ENCODE results near the gene NTN1. TPM values are rescaled to one million over a fixed set of nuclear protein-coding genes. Genes with fewer than 3 reads are reported as not detected.

The NTN1 gene
- total RNA-seq, 4 donors from 2014 or later: 3.6 to 20.6 (median 7.2) TPM

DNA sequence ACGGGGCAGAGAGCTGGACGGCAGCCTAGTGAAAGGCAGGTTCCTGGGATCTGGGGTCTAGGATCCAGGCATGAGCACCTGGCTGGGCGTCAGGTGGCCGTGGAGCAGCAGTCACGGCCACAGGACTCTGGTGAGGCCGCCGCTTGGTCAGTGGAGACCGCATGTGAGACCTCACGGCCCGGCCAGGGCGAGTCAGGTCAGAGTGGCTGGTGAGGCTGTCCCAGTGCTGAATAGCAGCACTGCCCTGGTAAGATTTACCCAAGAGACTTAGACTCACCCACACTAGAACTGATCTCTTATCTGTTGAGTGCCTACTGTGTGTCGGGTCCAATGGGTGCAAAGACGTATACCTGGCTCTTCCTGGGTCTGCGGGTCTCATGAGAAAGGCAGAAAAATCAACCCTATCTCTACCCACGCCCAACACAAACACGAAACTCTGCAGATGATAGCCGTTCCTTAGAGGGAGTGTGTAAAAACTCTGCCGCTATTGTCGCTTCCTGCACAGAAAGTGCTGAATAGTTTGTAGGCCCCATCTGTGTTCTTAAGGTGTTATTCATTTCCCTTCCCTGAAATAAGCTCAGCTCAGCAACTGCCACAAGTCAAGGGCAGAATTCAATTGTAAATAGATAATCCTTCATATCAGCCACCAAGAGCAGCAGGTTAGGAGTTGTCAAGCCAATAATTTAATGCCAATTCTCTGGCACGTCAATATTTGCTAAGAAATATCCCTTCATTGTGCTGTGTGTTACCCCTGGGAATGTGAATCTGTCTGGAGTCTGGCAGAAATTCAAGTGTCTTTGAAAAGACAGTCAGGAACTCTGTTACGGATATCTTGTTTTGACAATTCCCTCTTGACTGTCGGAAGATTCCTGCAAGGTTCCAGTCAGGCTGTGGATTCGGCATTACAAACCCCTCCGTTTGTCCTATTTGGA lies 240.0 kb downstream of the NTN1 start:
- Histone ChIP-seq H3K36me3 (no peaks in the 10 kb centered on the region), H3K27me3 (no peaks in the 10 kb centered on the region), H3K9me3 (no peaks in the 10 kb centered on the region), H3K4me3 (peak overlapping the region in 1 of 4 donors; percentile 4), H3K4me1 (peaks cover 10 to 22% (median 11%) of the 10 kb centered on the region in 4 donors), H3K27ac (peak overlapping the region; percentile 47 to 79 (median 60))
- DNase-seq: no peak
- intact Hi-C loops (cut with DNase I; ENCODE audit: low total_unique reads): no loop called here
- in situ Hi-C loops (cut with MboI; ENCODE audit: low pct_ligation_motif_present in 1 of 4, low pct_unique_long_range_greater_than_20kb in 1 of 4, low sequenced_read_pairs in 3 of 4): no loop called here
- TF ChIP-seq POLR2A (IDR thresholded peaks at IDR 0.05): no peak
- no peak for TF ChIP-seq EP300 (IDR thresholded peaks at IDR 0.05; ENCODE audit: low read depth)
- TF ChIP-seq POLR2AphosphoS5 (IDR thresholded peaks at IDR 0.05): no peak
- TF ChIP-seq, protein P1, sequence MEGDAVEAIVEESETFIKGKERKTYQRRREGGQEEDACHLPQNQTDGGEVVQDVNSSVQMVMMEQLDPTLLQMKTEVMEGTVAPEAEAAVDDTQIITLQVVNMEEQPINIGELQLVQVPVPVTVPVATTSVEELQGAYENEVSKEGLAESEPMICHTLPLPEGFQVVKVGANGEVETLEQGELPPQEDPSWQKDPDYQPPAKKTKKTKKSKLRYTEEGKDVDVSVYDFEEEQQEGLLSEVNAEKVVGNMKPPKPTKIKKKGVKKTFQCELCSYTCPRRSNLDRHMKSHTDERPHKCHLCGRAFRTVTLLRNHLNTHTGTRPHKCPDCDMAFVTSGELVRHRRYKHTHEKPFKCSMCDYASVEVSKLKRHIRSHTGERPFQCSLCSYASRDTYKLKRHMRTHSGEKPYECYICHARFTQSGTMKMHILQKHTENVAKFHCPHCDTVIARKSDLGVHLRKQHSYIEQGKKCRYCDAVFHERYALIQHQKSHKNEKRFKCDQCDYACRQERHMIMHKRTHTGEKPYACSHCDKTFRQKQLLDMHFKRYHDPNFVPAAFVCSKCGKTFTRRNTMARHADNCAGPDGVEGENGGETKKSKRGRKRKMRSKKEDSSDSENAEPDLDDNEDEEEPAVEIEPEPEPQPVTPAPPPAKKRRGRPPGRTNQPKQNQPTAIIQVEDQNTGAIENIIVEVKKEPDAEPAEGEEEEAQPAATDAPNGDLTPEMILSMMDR (IDR thresholded peaks at IDR 0.05): no peak
- WGBS, 2 donors (ENCODE audit: low coverage in 1 of 2): 50 to 58% methylated on average over 21 to 24 of the region's 24 CpGs

DNA sequence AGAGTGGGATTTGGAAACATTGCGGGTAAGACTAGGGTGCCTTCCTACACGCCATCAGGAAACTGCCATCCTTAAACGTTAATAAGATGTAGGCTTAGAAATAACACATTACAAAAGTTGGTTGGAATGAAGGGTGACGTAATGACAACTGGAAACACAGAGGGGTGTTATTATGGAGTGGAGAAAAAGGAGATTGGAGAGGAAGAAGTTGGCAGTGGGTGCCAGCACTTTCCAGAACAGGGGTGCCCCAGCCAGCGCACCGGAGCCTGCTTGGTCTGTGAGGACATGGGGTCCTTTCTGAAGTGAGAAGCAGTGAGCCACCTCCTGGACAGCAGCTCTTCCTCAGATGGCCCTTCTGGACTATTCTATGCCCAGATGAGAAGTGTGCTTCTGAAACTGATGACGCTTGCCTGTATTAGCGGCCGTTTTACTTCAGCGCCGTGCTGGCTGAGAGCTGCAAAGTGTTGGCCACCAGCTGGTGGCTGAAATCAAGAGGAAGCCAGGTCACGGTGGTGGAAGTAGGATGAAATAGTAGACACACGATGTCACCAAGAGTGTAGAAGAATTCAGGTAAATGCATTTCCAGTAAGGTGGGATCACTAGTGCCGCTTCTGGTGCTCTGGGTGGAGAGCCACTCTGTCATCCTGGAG lies 244.8 kb downstream of the NTN1 start:
- H3K36me3 ChIP-seq: no peaks in the 10 kb centered on the region
- no peak for TF ChIP-seq EP300 (IDR thresholded peaks at IDR 0.05; ENCODE audit: low read depth)
- TF ChIP-seq, protein P1 (IDR thresholded peaks at IDR 0.05): no peak
- WGBS, 2 donors (ENCODE audit: low coverage in 1 of 2): 89 to 91% methylated on average over 12 to 14 of the region's 14 CpGs
- in situ Hi-C loops (cut with MboI; ENCODE audit: low pct_ligation_motif_present in 1 of 4, low pct_unique_long_range_greater_than_20kb in 1 of 4, low sequenced_read_pairs in 3 of 4) (no loop called here), intact Hi-C loops (cut with DNase I; ENCODE audit: low total_unique reads) (no loop called here)
- no peak for DNase-seq
- no peak overlapping the region for H3K4me3 ChIP-seq
- H3K9me3 ChIP-seq: no peaks in the 10 kb centered on the region
- H3K4me1 ChIP-seq: peaks cover 0 to under 1% (median 0%) of the 10 kb centered on the region in 4 donors
- H3K27me3 ChIP-seq: no peaks in the 10 kb centered on the region
- no peak overlapping the region for H3K27ac ChIP-seq

DNA sequence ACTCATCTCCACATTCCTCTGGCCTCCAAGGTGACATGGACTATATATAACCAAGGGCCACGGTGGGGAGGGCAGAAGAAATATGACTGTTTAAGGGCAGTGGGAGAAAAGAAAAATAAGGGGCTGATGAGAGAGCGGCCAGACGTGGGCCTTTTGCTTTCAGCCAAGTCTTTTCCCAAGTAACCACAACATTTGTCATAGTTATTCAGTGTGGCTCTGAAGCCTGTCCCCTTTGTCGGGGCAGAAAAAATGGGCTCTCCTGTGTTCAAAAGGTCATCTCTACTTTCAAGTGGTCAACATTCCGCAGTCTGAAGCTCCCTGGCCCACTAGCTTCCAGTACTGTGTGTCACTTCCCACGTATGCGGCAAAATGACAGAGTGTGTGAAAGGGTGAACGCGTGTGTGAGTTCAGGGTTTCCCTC lies 245.4 kb downstream of the NTN1 start:
- Histone ChIP-seq H3K27ac (no peak overlapping the region), H3K4me3 (no peak overlapping the region), H3K4me1 (no peaks in the 10 kb centered on the region), H3K9me3 (no peaks in the 10 kb centered on the region), H3K36me3 (no peaks in the 10 kb centered on the region), H3K27me3 (no peaks in the 10 kb centered on the region)
- in situ Hi-C loops (cut with MboI; ENCODE audit: low pct_ligation_motif_present in 1 of 4, low pct_unique_long_range_greater_than_20kb in 1 of 4, low sequenced_read_pairs in 3 of 4): no loop called here
- 72 to 83% methylated on average over 3 to 9 of the region's 9 CpGs for WGBS, 2 donors (ENCODE audit: low coverage in 1 of 2)
- intact Hi-C loops (cut with DNase I; ENCODE audit: low total_unique reads): no loop called here
- no peak for DNase-seq
- TF ChIP-seq, protein P1 (IDR thresholded peaks at IDR 0.05): no peak
- TF ChIP-seq POLR2A (IDR thresholded peaks at IDR 0.05) (no peak), POLR2AphosphoS5 (IDR thresholded peaks at IDR 0.05) (no peak), EP300 (IDR thresholded peaks at IDR 0.05; ENCODE audit: low read depth) (no peak)

DNA sequence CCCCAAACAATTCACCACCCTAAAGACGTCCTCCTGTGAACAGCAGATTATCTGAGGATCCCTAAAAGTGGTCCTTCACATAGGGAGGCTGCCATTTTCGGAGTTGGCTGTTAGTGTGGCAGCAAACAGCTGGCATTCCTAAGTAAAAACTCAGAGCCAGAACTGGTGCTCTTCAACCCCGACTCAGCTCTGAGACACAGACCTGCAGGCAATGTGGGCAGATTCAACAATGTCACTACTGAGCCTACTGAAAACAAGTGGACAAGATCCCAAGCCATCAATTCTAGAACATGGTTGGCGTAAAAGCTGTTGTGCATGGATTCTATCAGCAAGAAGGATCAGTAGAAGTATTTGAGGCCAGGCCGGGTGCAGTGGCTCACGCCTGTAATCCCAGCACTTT lies 247.2 kb downstream of the NTN1 start:
- Histone ChIP-seq H3K9me3 (no peaks in the 10 kb centered on the region), H3K4me3 (no peak overlapping the region), H3K36me3 (no peaks in the 10 kb centered on the region), H3K4me1 (peaks cover 0 to 7% (median 0%) of the 10 kb centered on the region in 4 donors), H3K27me3 (no peaks in the 10 kb centered on the region), H3K27ac (no peak overlapping the region)
- in situ Hi-C loops (cut with MboI; ENCODE audit: low pct_ligation_motif_present in 1 of 4, low pct_unique_long_range_greater_than_20kb in 1 of 4, low sequenced_read_pairs in 3 of 4) (no loop called here), intact Hi-C loops (cut with DNase I; ENCODE audit: low total_unique reads) (no loop called here)
- DNase-seq: no peak
- no peak for TF ChIP-seq EP300 (IDR thresholded peaks at IDR 0.05; ENCODE audit: low read depth)
- 86% methylated on average over 6 of the region's 6 CpGs; no CpG with 5 or more reads in 1 of the 2 donors for WGBS, 2 donors (ENCODE audit: low coverage in 1 of 2)
